GM18511 (cell line): ENCODE measurements around the gene KCNIP1.
A peak's percentile ranks its signal among the peaks of the same experiment; 100 is the strongest.

Experiments used
- ATAC-seq: cut with Tn5 transposase; IDR thresholded peaks from one replicate; pipeline ENCODE4 v1.9.1; 2021; ENCODE audit warnings: mild to moderate bottlenecking, moderate library complexity; ENCODE audit not compliant: unreplicated experiment

The KCNIP1 gene

DNA sequence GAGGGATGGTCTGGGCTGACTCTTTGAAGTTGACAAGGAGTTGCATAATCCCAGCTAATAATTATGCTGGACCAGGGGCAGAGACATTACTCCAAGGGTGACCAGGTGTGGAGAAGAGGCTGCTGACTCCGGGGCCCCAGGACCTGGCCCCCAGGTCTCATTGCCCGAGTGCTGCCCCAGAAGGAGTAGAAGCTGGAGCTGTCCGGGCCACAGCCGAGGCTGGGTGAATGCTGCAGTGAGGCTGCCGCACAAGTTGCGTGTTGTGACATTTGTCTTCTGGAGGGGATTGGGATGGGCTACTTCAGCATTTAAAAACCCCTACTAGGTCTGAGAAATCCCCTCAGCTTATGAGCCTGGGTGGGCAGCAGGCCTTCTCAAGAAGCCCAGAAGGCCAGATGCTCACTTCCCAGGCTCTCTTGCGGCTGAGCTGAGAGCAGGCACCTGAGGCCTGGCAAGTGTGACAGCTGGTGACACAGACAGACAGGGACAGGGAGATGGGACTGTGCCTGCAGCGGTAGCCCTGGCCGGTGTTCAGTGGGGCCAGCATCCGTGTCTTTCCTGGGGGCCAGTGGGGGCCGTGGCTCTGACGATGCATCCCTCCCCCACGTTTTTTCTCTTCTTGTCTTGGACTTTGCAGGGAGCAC is 122.8 kb downstream of the KCNIP1 start:
- ATAC-seq = no peak

DNA sequence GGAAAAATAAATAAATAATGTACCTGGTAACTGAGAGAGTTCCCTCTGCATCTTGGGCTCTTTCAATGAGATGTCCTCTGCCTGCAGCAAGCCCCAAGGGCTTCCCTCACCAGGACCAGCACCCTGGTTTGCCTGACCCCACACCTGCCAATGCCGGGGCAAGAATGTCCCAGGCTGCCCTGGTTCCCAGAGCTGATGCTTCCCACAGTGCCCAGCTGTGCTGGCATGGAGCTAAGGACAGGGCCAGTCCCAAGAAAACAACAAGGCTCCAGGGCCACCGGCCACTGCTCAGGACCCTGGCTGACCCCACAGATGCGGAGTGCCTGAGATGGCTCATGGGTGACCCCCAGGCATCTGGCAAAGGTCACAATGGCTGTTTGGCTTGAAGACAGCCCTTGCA is 123.5 kb downstream of the KCNIP1 start:
- ATAC-seq = no peak

DNA sequence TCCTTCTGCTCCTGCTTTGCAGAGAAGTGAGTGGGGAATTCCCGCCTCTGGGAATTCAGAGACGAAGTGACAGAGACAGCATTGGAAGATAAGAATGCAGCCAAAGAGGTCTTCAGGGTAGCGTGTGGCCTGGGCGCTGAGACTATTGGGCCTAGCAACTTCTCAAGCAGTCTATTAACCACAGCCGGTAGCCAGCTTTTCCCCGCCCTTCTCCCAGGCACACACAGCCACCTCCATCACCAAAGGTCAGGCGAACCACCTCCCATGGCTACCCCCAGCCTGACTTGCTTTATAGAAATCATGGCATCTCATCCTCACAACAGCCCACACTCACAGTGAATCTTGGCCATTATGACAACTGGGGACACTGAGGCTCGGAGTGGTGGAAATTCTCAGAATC is 124.2 kb downstream of the KCNIP1 start:
- no peak for ATAC-seq

DNA sequence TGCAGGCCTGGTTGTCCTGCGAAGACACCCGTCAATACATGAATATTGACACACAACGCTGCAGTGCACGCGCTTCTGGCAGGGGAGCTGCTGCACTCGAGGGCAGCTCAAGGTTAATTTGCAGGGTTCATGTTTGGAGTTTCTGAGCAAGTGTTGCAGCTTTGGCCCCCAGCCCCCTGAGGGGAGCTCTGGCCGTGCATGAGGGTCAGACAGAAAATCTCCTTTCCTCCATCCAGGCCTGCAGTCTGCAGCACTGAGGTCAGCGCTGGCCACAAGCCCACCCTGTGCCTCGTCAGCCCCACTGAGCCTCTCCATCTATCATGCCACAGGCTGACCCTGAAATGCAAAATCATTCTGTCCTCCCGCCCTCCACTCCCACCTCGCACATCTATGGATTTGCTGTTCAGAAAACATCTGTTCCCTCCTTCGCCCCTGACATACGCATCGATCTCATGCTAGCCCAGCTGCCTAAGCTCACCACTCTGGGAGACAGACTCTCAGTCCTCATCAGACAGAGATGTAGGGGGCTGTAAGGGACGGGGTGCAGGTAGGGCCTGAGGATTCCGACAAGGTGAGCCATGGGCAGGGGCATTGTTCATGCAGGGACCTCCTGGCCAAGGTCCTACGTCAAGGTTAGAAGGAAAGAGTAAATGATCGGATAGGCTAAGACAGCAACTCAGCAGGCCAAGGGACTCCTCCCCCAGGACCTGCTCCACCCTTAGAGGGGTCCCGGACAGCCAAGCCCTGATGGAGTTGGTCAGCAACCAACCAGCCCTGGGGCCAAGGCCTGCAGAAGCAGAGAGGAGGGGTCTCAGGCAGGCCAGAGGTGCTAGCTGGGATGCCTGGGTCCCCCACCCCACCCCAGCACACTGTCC is 125.1 kb downstream of the KCNIP1 start:
- no peak for ATAC-seq

DNA sequence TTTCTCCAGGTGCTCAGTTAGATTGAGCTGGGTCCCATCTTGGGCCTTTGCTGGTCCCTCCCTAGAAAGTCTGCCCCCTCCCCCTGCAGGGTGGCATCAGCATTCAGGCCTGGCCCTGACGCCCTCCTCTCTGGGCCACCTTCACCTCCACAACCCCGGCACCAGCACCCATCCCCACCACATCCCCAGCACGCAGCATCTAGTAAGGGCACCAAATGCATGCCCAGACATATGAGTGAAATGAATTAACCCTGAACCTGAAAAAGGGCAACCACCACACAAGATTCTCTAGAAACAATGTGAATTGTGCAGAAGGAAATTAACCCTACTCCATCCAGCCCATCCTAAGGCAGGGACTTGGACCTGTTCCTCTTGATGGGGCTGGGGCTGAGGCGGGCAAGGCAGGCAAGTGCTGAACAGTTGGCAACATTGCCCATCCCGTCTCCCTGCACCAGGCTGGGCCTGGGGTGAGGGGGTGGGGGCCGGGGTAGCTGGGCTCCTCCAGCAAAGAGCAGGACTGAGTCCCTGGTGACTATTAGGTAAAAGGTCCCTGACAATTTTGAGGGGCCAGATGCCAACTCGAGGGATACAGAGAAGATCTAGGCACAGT is 125.9 kb downstream of the KCNIP1 start:
- ATAC-seq = no peak

DNA sequence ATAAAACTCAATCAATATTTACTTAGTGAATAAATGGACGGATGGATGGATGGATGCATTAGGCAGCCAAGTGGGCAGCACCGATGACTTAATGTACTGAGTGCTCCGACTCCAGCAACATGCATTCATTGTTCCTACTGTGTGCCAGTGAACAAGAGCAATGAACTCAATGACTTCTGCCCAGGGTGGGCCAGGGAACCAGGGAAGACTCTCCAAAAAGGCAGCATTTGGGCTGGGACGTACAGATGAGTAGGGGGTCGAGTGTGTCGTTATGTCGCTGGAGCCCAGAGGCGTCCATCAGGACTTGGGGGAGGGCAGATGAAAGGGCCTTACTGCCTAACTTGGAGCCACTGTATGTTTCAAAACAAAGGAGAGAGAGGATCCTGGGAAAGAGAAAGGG is 126.4 kb downstream of the KCNIP1 start:
- no peak for ATAC-seq

DNA sequence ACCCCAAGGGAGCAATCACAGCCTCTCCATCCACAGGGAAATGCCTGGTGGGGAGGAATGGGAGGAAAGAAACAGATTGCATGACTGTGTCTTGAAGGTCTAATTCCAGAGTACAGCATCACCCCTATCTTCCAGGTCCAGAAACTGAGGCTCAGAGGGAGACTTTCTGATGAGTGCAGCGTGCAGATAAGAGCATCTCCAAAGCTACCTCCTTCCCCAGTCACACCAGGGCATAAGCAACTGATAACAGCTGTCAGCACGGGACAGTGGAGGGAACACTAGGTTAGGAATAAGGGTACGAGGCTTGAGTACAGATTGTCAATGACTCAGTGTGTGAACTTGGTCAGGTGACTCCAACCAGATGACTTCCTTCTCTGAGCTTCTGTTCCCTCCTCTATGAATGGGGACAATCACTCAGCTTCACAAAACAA is 126.9 kb downstream of the KCNIP1 start:
- ATAC-seq = no peak

DNA sequence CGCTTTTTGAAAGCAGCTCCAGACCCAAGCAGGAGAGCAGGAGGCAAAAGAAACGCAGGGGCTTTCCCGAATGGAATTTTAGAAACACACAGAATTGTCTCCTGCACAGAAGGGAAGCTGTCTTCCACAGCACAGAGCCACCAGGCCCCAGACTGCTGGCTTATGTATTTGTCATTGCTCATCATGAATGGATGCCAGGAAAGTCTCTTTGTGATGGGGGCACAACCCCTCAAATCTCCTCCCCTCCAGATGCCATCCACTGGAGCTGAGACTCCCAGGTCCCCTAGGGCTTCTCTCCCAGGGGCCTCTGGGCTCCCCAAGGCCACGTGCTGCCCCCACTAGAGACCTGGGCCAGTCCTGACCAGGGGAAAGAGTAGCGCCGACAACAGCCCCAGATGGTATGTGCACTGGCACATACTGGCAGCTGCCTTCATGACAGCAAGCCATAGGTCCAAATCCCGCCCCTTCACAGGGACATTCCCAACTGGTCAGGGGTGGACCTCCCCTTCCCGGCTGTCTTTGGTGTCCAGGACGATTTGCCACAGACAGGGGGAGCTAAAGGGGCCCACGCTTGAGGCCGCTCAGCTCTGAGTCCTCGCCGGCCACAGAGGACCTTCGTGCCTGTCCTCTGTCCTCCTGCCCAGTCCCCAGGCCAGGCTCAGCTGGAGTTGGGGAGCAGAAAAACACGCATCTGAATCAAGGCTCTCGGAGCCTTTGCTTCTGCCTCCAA is 127.8 kb downstream of the KCNIP1 start:
- no peak for ATAC-seq

DNA sequence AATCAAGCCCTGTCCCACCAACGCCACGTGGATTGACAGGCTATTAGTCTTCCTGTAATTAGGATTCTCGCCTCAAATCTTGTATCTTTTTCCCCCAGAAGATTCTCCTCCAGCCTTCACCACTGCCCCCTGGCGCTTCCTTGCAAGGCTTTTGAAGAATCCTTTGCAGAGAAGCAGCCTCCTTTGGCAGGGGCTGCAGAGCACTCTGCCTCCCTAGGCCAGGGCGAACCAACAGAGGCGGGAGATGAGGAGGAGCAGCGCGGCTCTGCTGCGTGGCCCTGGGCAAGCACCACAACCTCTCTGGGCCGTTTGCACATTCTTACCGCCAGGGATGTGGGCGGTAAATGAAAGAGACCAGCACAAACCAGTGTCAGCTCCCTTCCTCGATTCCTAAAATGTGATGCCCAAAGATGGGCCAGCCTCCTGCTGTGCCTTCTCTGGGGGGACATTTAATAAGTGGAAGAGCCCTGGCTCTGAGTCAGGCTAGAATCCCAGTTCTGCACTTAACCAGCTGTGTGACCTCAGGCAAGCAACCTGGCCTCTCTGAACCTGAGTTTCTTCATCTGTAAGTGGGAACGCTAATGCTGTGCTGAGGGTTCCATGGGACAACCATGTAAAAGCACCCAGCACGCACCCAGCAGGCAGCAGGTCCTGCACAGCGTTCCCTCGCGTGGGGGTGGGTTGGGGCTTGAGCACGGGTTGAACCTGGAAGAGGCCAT is 128.6 kb downstream of the KCNIP1 start:
- peak; percentile 16 for ATAC-seq

DNA sequence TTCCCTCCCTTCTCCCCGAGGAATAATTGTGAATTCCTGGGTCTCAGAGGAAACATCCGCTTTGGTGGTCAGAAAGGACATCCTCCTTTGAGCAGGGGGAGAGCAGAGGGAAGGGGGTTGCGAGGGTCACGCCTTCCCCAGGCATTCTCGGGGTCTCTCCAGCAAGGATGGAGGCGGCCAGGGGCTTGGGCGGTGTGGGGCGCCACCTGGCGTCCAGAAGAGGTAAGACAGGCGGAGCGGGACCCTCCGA is 129.1 kb downstream of the KCNIP1 start:
- peak; percentile 72 for ATAC-seq

DNA sequence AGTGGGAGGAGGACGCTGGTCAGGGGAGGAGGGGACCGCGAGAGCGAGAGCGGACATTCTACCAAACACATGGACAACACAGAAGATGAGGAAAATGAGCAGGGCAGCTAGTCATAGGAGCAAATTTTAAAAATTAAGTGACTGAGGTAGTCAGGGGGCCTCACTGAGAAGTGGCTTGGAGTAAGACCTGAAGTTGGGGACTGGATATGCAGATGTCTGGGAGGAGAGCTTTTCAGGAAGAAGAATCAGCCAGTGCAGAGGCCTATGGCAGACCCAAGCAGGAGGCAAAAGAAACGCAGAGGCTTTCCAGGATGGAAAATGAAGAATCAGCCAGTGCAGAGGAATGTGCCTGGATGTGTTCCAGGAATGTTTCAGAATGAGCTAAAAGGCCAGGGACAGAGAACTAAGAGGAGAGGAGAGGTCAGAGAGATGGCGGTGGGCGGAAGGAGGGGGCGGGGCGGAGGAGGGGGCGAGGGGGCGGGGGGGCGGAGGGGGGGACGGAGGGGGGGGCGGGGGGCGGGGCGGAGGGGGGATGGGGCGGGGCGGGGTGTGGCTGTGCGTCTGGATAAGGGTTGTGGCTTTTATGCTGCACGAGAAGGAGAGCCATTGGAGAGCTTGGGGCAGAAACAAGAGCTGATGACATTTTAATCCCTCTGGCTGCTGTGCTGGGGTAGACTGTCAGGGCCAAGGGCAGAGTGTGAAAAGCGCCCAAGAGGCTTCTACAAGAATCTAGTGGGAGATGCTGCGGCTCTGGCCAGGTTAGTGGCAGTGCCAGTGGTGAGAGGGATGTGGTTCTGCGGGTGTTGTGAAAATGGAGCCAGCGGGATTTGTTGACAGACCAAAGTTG is 129.6 kb downstream of the KCNIP1 start:
- ATAC-seq = peak; percentile 7

DNA sequence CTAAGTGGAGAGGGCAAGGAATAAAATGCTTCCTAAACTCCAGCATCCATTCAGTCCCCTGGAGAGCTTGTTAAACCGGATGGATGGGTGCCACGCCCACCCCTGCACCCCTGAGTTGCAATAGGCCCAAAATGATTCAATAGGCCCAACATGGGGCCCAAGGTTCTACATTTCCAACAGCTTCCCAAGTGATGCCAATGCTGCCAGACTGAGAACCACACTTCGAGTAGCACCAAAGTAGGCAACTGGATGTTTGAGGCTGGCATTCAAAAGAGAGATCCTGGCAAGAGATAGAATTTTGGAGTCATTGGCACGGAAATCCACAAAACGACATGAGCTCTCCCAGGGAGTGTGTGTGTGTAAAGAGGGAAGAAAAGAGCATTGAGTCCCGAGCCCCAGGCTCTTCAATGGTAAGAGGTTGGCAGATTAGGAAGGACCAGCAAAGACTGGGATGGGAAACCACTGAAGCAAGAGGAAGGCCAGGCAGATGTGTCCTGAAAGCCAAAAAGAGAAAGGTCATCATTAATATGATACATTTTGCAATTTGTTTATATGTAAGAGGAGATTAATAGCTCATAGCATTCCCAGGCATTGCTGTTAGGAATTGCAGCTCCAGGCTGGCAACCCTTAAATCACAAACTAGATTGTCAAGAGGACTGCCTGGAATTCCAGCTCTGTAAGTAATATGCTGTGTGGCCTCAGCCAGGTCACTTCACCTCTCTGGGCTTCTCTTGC is 130.6 kb downstream of the KCNIP1 start:
- no peak for ATAC-seq

DNA sequence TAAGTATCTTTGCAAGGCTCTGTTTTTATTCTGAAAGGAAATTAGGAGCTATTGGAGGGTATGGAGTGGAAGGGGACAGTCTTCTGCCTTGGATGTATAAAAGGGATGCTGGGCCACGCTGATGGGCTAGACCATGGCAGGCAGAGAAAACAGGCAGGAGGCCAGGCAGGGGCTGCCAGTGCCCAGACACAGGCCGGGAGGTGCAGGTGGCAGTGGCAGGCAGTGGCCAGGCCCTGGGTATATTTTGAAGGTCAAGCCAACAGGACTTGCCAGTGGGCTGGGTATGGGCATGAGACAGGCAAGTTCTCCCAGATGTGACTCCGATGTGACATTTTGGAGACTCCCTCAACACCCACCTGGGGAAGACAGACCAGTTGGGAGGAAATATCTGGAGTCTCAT is 131.9 kb downstream of the KCNIP1 start:
- ATAC-seq = no peak

DNA sequence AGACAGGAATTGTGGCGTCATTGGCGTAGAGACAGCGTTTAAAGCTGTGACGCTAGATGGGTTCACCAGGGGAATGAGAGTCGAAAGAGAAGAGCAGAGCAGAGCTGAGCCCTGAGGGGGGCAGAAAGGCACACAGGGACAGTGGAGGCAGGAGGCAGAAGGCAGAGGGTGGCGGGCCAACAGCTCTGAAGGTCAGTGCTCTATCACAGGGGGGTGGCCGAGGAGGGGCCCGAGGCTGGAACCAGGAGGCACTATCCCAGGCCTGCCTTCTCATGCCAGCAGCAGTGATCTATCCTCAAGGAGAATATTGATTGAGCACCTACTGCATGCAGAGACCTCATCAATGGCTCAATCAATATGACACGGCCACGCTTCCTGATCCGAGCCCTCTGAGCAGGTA is 132.4 kb downstream of the KCNIP1 start:
- ATAC-seq = no peak

DNA sequence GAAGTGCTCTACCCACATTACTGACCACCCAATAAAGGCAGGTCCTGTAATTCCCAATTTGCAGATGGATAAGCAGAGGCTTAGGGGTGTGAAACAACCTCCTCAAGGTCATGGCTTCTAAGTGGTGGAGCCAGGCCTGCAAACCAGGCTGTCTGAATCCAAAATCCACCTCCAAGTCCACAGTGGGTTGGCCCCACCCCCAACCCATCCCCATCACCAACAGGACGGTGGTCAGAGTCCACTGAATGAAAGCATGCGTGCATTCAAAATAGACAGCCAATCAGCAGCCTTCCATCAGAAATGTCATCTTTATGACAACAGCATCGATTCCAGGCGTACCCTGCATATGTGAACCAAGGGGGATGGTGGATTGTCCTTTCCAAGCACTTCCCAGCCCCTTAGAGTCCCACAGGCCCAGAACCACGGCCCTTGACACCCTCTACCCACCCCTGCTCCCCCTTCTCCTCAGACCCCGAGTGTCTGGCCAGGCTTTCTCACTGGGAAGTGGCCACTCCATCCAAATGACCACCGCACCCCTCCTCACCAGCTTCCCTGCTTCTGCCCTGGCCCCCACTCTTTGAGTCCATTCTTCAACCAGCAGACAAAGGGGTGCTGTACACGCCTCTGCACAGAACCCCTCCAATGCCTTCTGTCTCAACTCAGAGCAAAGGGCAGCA is 133.1 kb downstream of the KCNIP1 start:
- no peak for ATAC-seq

DNA sequence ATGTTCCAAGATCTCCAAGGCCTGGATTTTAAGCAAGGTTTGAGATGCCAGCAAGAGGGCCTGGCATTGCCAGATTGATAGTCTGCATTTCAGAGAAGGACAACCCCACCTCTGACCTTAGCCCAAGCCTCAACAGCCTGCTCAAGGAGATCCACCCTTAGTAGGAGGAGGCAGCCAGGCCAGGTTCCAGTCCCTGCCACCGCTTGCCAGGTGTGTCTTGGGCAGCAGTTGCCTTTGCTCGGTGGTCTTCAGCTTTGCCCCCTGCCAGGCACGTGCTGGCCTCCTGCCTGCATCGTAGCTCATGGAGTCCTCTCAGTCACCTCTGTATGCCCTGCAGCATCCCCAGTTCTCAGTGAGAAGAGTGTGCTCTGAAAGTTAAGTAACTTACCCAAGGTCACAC is 134.2 kb downstream of the KCNIP1 start:
- ATAC-seq = no peak

DNA sequence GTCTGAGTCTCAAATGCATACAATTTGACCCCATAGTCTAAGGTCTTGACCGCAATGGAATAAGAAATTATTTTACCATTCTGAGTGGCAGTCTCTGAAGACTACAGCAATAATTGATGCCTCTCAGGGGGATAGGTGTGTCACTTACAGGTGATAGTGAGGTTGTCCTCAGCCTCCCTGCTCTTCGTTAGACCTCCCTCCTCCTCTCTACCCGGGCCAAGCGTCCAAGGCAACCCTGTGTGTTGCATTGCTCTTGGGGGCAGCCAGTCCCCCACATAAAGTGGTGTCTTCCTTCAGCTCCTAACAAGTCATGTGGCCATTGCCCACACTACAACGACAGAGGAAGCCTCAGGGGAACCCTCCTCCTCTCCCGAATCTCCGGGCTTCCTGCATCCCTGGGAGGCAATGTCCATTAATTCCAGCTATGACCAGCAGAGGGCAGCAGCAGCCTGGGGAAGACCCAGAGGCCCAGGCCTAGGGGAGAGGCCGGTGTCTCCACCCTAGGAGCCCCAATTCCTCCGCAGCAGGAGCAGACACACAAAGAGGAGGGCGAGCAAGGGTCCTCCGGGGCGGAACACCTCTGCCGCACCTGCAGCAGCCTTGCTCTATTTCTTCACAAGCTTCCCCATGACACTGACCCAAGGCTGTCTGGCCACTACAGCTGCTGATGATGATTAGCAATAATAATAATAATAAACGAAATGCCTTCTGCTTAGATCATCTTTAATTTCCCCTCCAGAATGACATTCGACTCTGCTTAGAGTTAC is 134.8 kb downstream of the KCNIP1 start:
- peak; percentile 89 for ATAC-seq
